ENCODE data around the gene FAM110D.
A peak's percentile ranks its signal among the peaks of the same experiment; 100 is the strongest.

DNA sequence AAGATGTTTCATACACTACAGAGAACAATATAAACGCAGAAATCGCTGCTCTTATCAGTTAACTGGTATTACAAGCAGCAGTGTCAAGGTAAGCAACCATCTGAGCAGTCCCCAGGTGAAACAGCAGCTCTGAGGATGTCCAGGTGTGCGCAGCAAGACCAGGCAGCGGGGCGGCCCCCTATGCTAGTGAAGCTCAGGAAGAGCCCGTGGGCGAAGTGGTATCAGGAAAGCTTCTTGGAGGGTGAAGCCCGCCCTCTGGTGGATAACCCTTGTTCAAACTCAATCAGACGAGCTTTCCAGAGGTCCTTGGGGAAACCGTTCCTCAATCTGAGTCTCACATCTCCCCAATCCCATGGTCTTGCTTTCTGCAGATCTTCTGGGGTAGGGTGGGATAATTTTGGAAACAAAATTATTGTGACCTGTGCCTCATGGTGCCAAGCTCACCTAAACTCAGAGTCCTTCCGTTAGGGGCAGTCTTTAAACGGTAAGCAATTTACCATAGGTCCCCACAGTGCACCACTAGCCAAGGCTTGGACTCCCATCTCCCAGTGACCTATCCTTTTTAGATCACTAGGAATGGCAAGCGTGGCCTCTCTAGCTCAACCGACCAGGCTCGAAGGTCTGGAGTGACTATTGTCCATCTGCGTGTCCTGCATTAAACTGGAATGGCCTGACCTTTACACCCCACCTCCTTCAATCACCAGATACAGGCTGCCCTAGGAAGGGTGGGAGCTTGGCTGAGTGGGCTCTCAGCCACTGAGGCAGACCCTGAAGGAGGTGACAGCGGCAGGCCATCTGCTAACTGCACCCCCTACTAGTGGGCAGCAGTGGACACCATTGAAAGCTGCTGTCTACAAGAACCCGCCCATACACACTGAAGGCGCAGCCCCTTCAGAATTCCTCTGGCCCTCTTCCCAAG is 13.6 kb upstream of the FAM110D start:
- TF ChIP-seq, protein P1, sequence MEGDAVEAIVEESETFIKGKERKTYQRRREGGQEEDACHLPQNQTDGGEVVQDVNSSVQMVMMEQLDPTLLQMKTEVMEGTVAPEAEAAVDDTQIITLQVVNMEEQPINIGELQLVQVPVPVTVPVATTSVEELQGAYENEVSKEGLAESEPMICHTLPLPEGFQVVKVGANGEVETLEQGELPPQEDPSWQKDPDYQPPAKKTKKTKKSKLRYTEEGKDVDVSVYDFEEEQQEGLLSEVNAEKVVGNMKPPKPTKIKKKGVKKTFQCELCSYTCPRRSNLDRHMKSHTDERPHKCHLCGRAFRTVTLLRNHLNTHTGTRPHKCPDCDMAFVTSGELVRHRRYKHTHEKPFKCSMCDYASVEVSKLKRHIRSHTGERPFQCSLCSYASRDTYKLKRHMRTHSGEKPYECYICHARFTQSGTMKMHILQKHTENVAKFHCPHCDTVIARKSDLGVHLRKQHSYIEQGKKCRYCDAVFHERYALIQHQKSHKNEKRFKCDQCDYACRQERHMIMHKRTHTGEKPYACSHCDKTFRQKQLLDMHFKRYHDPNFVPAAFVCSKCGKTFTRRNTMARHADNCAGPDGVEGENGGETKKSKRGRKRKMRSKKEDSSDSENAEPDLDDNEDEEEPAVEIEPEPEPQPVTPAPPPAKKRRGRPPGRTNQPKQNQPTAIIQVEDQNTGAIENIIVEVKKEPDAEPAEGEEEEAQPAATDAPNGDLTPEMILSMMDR (conservative IDR thresholded peaks at IDR 0.05; ENCODE audit: low read length): peak; percentile 78
- no peak for TF ChIP-seq EZH2phosphoT487 (IDR thresholded peaks at IDR 0.05; ENCODE audit: borderline replicate concordance)

All from Loucy (cell line).